GM12878 (cell line): ENCODE data around the gene JUN. TPM values are rescaled to one million over a fixed set of nuclear protein-coding genes. Genes with fewer than 3 reads are reported as not detected.

Experiments used
- ATAC-seq: fragments of 200-7000 bp; cut with Tn5 transposase; 3 replicates; pipeline ENCODE4 v1.9.1; 2020; ENCODE audit warnings: mild to moderate bottlenecking, moderate library complexity
- BruUV-seq: library from RNA; stranded (reverse); fragments of 400-500 nt; replicated peaks from 2 replicates; lab custom pipeline; 2021; lab: Mats Ljungman, UMichigan
- CTCF ChIA-PET: fragments of 300-600 bp; sonication (Branson Sonifier 250); formaldehyde crosslinking; extraction: SDS; loops from one replicate; lab custom pipeline; 2021; ENCODE audit warnings: inconsistent platforms; lab: Yijun Ruan, JAX
- POLR2A ChIA-PET: fragments of 350-600 bp; formaldehyde crosslinking; extraction: SDS; loops from one replicate; lab custom pipeline; 2021; ENCODE audit warnings: inconsistent platforms; lab: Charles Lee
- RAD21 ChIA-PET: fragments of 300-600 bp; sonication (Branson Sonifier 250); formaldehyde crosslinking; loops from one replicate; lab custom pipeline; 2023; ENCODE audit warnings: antibody characterized with exemption; ENCODE audit not compliant: unreplicated experiment; lab: Charles Lee
- SMC1A ChIA-PET: fragments of 300-600 bp; sonication (Branson Sonifier 250); formaldehyde crosslinking; loops from one replicate; lab custom pipeline; 2023; ENCODE audit not compliant: unreplicated experiment, uncharacterized antibody; lab: Charles Lee
- DNase-seq: peaks from one replicate; pipeline ENCODE4 v3.0.0-alpha.2; 2011; ENCODE audit warnings: low read depth, low spot score
- FAIRE-seq: peaks from 3 replicates; lab custom pipeline; 2011; peaks lifted over from hg19 to GRCh38; lab: Jason Lieb, UNC
- H2AFZ ChIP-seq: 2 replicates; pipeline ENCODE4 v1.6.0; 2011; ENCODE audit warnings: low read depth, low read length, control low read depth; ENCODE audit not compliant: control insufficient read depth
- H3K27ac ChIP-seq: 2 replicates; pipeline ENCODE4 v1.5.1; 2011; ENCODE audit warnings: control low read depth; ENCODE audit not compliant: control insufficient read depth, insufficient read depth
- H3K27me3 ChIP-seq, 2 experiments: replicated peaks in 1 of 2; 2 replicates each; pipeline versions ENCODE4 v1.6.0 to v1.6.1; 2011; ENCODE audit warnings: low read length in 1 of 2; ENCODE audit not compliant: control insufficient read depth in 2 of 2, insufficient read depth in 2 of 2
- H3K36me3 ChIP-seq, 2 experiments: 2 replicates each; pipeline ENCODE4 v1.5.1; 2011; ENCODE audit warnings: low read length in 1 of 2; ENCODE audit not compliant: control insufficient read depth in 2 of 2, insufficient read depth in 2 of 2
- H3K4me1 ChIP-seq: 2 replicates; pipeline ENCODE4 v1.6.1; 2011; ENCODE audit warnings: mild to moderate bottlenecking, low read length, moderate library complexity, mixed read lengths; ENCODE audit not compliant: control insufficient read depth, insufficient read depth
- H3K4me2 ChIP-seq: 2 replicates; pipeline ENCODE4 v1.6.0; 2011; ENCODE audit warnings: control low read depth; ENCODE audit not compliant: control insufficient read depth, insufficient read depth
- H3K4me3 ChIP-seq: fragments of 200-600 bp; sonication (generic); 2 replicates; pipeline ENCODE4 v1.5.1; 2016
- H3K79me2 ChIP-seq: 2 replicates; pipeline ENCODE4 v1.6.0; 2011; ENCODE audit warnings: low read length; ENCODE audit not compliant: control insufficient read depth, insufficient read depth
- H3K9ac ChIP-seq: 2 replicates; pipeline ENCODE4 v1.8.0; 2011; ENCODE audit warnings: low read length, control low read depth, mixed read lengths; ENCODE audit not compliant: control insufficient read depth, insufficient read depth
- H3K9me3 ChIP-seq: replicated peaks from 3 replicates; pipeline ENCODE4 v1.5.1; 2011; ENCODE audit warnings: mild to moderate bottlenecking, low read length; ENCODE audit not compliant: control insufficient read depth, insufficient read depth
- H4K20me1 ChIP-seq: 2 replicates; pipeline ENCODE4 v1.6.0; 2011; ENCODE audit not compliant: control insufficient read depth, insufficient read depth
- ATF7 ChIP-seq: fragments of 450-650 bp; IDR thresholded peaks from 2 replicates; pipeline ENCODE4 v1.6.1; 2016; ENCODE audit warnings: low read depth, mild to moderate bottlenecking
- CBX3 ChIP-seq: fragments of 200-600 bp; sonication (generic); IDR thresholded peaks from 2 replicates; pipeline ENCODE4 v1.6.1; 2016; ENCODE audit warnings: low read depth, borderline replicate concordance
- HDAC2 ChIP-seq: fragments of 200-600 bp; sonication (generic); IDR thresholded peaks from 2 replicates; pipeline ENCODE4 v1.6.1; 2017
- IKZF1 ChIP-seq: fragments of 450-650 bp; conservative IDR thresholded peaks from 2 replicates; pipeline ENCODE4 v1.6.1; 2017; ENCODE audit warnings: antibody characterized with exemption, mild to moderate bottlenecking
- NFXL1 ChIP-seq: fragments of 450-650 bp; IDR thresholded peaks from 2 replicates; pipeline ENCODE4 v1.6.1; 2017; ENCODE audit warnings: antibody characterized with exemption, mild to moderate bottlenecking, borderline replicate concordance
- POU2F2 ChIP-seq: IDR thresholded peaks from 3 replicates; pipeline ENCODE4 v1.6.1; 2011; ENCODE audit warnings: low read depth, mild to moderate bottlenecking, low read length, borderline replicate concordance
- SUZ12 ChIP-seq: fragments of 200-600 bp; sonication (generic); IDR thresholded peaks from one replicate; pipeline ENCODE4 v1.6.1; 2018; ENCODE audit warnings: antibody characterized with exemption, mild to moderate bottlenecking; ENCODE audit not compliant: unreplicated experiment
- TCF12 ChIP-seq: IDR thresholded peaks from 2 replicates; pipeline ENCODE4 v1.6.1; 2011; ENCODE audit warnings: low read depth, mild to moderate bottlenecking, low read length
- ZBTB33 ChIP-seq: fragments of 450-650 bp; IDR thresholded peaks from 2 replicates; pipeline ENCODE4 v1.6.1; 2017; ENCODE audit warnings: mild to moderate bottlenecking
- ZNF384 ChIP-seq: IDR thresholded peaks from 2 replicates; pipeline ENCODE4 v1.6.1; 2012; ENCODE audit warnings: low read depth, mild to moderate bottlenecking, low read length, improper control_type of control experiment, borderline replicate concordance
- WGBS: methylation state at CpG from one replicate; pipeline ENCODE4 v1.1.6; 2016; ENCODE audit warnings: low lambda C conversion rate; ENCODE audit not compliant: insufficient replicate concordance, insufficient coverage; ENCODE audit errors: missing lambda C conversion rate; 5-methylcytosine and 5-hydroxymethylcytosine counted together
- in situ Hi-C: fragments of 300-500 bp; cut with MboI; formaldehyde crosslinking; loops from 9 replicates; pipeline ENCODE4 v1.14.3; 2018; ENCODE audit warnings: mixed read lengths
- intact Hi-C: fragments of 100-400 bp; cut with micrococcal nuclease; formaldehyde crosslinking; loops from one replicate; pipeline ENCODE4 v1.14.2; 2022; ENCODE audit not compliant: unreplicated experiment
- polyA plus RNA-seq, 11 experiments: library from polyadenylated mRNA; depleted of rRNA in 4 of 11; unstranded in 6 of 11; stranded (reverse) in 5 of 11; fragments of >200 nt; fragmentation: Nextera tagmentation in 4 of 11; fragmentation: Illumina TruSeq in 1 of 11; extraction: Ambion mirVana in 4 of 11; extraction: Trizol in 1 of 11; gene quantifications; 1 replicate in 1 of 11; 2 replicates in 10 of 11; pipeline versions ENCODE4 v1.2.1 to v1.2.3, GENCODE V29; 2011 to 2016; ENCODE audit warnings: inconsistent platforms in 2 of 11, missing spikeins in 2 of 11, low read depth in 1 of 11
- total RNA-seq, 4 experiments: library from RNA; depleted of rRNA in 3 of 4; stranded (reverse); fragments of >200 nt in 3 of 4; fragmentation: Illumina TruSeq in 1 of 4; extraction: Trizol in 1 of 4; gene quantifications; 2 replicates each; pipeline versions ENCODE4 v1.2.1 to v1.2.3, GENCODE V29; 2013 to 2021

JUN gene
- total and polyA plus RNA-seq, 10 of the 15 experiments (the other 5 are each of a cell fraction or from before 2014, with no cell fraction given), result 0.18 to 8.4 (median 2.8) TPM

GRCh38 chr1:58818976-58819375 lies 35.1 kb upstream of the JUN start:
- no peak overlapping the region for H2AFZ ChIP-seq
- BruUV-seq, result no TSS peak
- POLR2A ChIA-PET, result no interaction called here
- H3K9ac ChIP-seq, result no peak overlapping the region
- ATAC-seq (no peak), FAIRE-seq (no peak), DNase-seq (no peak)
- WGBS, result 81% methylated on average over 3 of the region's 3 CpGs
- H3K27me3 ChIP-seq, result no peaks in the 10 kb centered on the region
- SMC1A ChIA-PET, result interaction anchor here (0.7 to 2.2 kb wide), 6 partner anchors 84 to 499 kb away, joined by 3 to 9 read pairs (median 4); partner anchors contain the start of gene FGGY
- H3K36me3 ChIP-seq, result no peaks in the 10 kb centered on the region
- in situ Hi-C loops (no loop called here), intact Hi-C loops (loop anchor here (5.0 kb wide), 1 partner anchor 188 kb away; no protein-coding TSS in a partner anchor)
- H3K79me2 ChIP-seq, result no peaks in the 10 kb centered on the region
- H3K9me3 ChIP-seq, result no peaks in the 10 kb centered on the region
- H3K4me3 ChIP-seq, result no peak overlapping the region
- no peak for TF ChIP-seq SUZ12
- TF ChIP-seq HDAC2, result no peak
- TF ChIP-seq CBX3, result no peak
- TF ChIP-seq NFXL1, result no peak
- no peak for TF ChIP-seq POU2F2
- TF ChIP-seq ATF7, result no peak
- TF ChIP-seq IKZF1, result no peak
- TF ChIP-seq TCF12, result no peak
- no peak for TF ChIP-seq ZBTB33
- no peak for TF ChIP-seq ZNF384
- RAD21 ChIA-PET, result interaction anchor here (0.6 to 1.2 kb wide), 2 partner anchors 34 to 345 kb away, joined by 3 read pairs; no protein-coding TSS in a partner anchor
- no peak overlapping the region for H3K4me2 ChIP-seq
- H3K4me1 ChIP-seq, result peaks cover 13% of the 10 kb centered on the region
- no peak overlapping the region for H3K27ac ChIP-seq
- CTCF ChIA-PET, result interaction anchor here (0.6 to 1.5 kb wide), 5 partner anchors 20 to 880 kb away, joined by 3 to 4 read pairs (median 3); no protein-coding TSS in a partner anchor
- H4K20me1 ChIP-seq, result no peaks in the 10 kb centered on the region
